NB4 (cell line): Measurements from ENCODE around the gene NOA1.

ENCODE experiments used
- MYC ChIP-seq: IDR thresholded peaks from 2 replicates; pipeline ENCODE4 v1.6.1; 2011; ENCODE audit warnings: low read depth, low read length
- POLR2A ChIP-seq: IDR thresholded peaks from 2 replicates; pipeline ENCODE4 v1.6.1; 2011; ENCODE audit warnings: mild to moderate bottlenecking; ENCODE audit not compliant: insufficient read length; ENCODE audit errors: extremely low read depth
- TF ChIP-seq, protein P1 (sequence below): IDR thresholded peaks from one replicate; pipeline ENCODE4 v1.5.1; 2012; ENCODE audit warnings: low read depth, low read length
- TF ChIP-seq, protein P2 (sequence below): IDR thresholded peaks from 2 replicates; pipeline ENCODE4 v1.6.1; 2011; ENCODE audit warnings: low read depth, low read length

DNA sequence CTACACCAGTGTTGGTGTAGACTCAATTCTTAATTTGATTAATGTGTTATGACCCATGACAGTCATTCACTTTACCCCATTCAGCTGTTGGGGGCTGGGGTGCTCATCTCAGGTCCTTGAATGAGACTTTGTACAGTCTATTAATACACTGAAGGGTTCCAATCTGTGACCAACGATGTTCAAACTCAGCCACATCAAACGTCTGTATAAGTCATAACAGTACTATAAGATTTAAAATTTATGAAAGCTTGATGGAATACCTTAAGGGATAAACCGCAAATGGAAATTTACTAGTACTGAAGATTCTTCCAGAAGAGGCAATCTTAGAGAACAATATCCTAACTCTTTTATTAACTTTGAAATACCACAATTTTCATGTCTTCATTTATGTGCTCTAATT is 36.0 kb downstream of the NOA1 start:
- TF ChIP-seq MYC: no peak
- TF ChIP-seq, protein P1, sequence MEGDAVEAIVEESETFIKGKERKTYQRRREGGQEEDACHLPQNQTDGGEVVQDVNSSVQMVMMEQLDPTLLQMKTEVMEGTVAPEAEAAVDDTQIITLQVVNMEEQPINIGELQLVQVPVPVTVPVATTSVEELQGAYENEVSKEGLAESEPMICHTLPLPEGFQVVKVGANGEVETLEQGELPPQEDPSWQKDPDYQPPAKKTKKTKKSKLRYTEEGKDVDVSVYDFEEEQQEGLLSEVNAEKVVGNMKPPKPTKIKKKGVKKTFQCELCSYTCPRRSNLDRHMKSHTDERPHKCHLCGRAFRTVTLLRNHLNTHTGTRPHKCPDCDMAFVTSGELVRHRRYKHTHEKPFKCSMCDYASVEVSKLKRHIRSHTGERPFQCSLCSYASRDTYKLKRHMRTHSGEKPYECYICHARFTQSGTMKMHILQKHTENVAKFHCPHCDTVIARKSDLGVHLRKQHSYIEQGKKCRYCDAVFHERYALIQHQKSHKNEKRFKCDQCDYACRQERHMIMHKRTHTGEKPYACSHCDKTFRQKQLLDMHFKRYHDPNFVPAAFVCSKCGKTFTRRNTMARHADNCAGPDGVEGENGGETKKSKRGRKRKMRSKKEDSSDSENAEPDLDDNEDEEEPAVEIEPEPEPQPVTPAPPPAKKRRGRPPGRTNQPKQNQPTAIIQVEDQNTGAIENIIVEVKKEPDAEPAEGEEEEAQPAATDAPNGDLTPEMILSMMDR: no peak
- no peak for TF ChIP-seq POLR2A
- TF ChIP-seq, protein P2, sequence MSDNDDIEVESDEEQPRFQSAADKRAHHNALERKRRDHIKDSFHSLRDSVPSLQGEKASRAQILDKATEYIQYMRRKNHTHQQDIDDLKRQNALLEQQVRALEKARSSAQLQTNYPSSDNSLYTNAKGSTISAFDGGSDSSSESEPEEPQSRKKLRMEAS: no peak
